Measurements from ENCODE around the gene EMC9. TPM values are rescaled to one million over a fixed set of nuclear protein-coding genes. Genes with fewer than 3 reads are reported as not detected.

The EMC9 gene
- total and polyA plus RNA-seq, 10 of the 15 experiments (the other 5 are each of a cell fraction or from before 2014, with no cell fraction given), result 15.3 to 60.5 (median 30.3) TPM

GRCh38 chr14:24093207-24093900, 48.0 kb downstream of the EMC9 start:
- 0 out of 2 replicates have a peak, but pooled peaks have one; percentile 6 for TF ChIP-seq POLR2AphosphoS5 (IDR thresholded peaks at IDR 0.05; ENCODE audit: low read length)
- TF ChIP-seq NFXL1 (IDR thresholded peaks at IDR 0.05; ENCODE audit: borderline replicate concordance), result no peak
- no peak for TF ChIP-seq IKZF2 (IDR thresholded peaks at IDR 0.05)
- Histone ChIP-seq H3K79me2 (ENCODE audit: control insufficient read depth, insufficient read depth, low read length) (peaks cover 24% of the 10 kb centered on the region), H3K27me3 (replicated peaks in 1 of 2; ENCODE audit: control insufficient read depth in 2 of 2, insufficient read depth in 2 of 2, low read length in 1 of 2) (no peaks in the 10 kb centered on the region), H3K9me3 (replicated peaks; ENCODE audit: control insufficient read depth, insufficient read depth, low read length) (no peaks in the 10 kb centered on the region), H3K4me2 (ENCODE audit: control insufficient read depth, insufficient read depth) (peak overlapping the region; percentile 64), H4K20me1 (ENCODE audit: control insufficient read depth, insufficient read depth) (no peaks in the 10 kb centered on the region), H3K27ac (ENCODE audit: control insufficient read depth, insufficient read depth) (peak overlapping the region; percentile 30; the same call in 1 of the 2 replicates), H3K4me3 (peak overlapping the region; percentile 98; the same call in 1 of the 2 replicates), H2AFZ (ENCODE audit: control insufficient read depth, low read depth, low read length) (no peak overlapping the region; the same call in 1 of the 2 replicates), H3K4me1 (ENCODE audit: control insufficient read depth, insufficient read depth, low read length) (0 out of 2 replicates have a peak, but pooled peaks cover 3% of the 10 kb centered on the region), H3K36me3 (ENCODE audit: control insufficient read depth in 2 of 2, insufficient read depth in 2 of 2, low read length in 1 of 2) (peaks cover 0 to 2% of the 10 kb centered on the region in 2 experiments; a peak in 2 of 4 replicates), H3K9ac (ENCODE audit: control insufficient read depth, insufficient read depth, low read length) (0 out of 2 replicates have a peak overlapping the region, but pooled peaks have one; percentile 100)
- BruUV-seq (replicated peaks), result no TSS peak
- intact Hi-C loops (cut with micrococcal nuclease; ENCODE audit: unreplicated experiment), result loop anchor here (5.0 kb wide), 1 partner anchor 204 kb away; the partner anchor contains the start of genes DHRS1 and NOP9
- RAD21 ChIA-PET (ENCODE audit: unreplicated experiment), result interaction anchor here (0.6 to 9.1 kb wide), 16 partner anchors 12 to 936 kb away, joined by 3 to 153 read pairs (median 9); partner anchors contain the start of genes DCAF11, IPO4, IRF9 and MDP1
- CTCF ChIA-PET, result interaction anchor here (0.9 to 11.2 kb wide), 20 partner anchors 12 to 504 kb away, joined by 3 to 294 read pairs (median 6); partner anchors contain the start of genes CARMIL3, DCAF11, IRF9 and LTB4R2
- FAIRE-seq (no peak), DNase-seq (ENCODE audit: low read depth, low spot score) (no peak), ATAC-seq (no peak)
- in situ Hi-C loops (cut with MboI), result loop anchor here (5.0 kb wide), 2 partner anchors 36 to 116 kb away; no protein-coding TSS in a partner anchor
- 84% methylated on average over 18 of the region's 19 CpGs for WGBS (ENCODE audit: insufficient coverage, insufficient replicate concordance, low lambda C conversion rate, missing lambda C conversion rate)
- POLR2A ChIA-PET, result interaction anchor here (0.6 to 6.8 kb wide), 19 partner anchors 9 to 1613 kb away, joined by 3 to 90 read pairs (median 5); partner anchors contain the start of genes CARMIL3, CPNE6, DCAF11 and IRF9
- SMC1A ChIA-PET (ENCODE audit: uncharacterized antibody, unreplicated experiment), result interaction anchor here (1.0 to 9.2 kb wide), 10 partner anchors 13 to 150 kb away, joined by 3 to 195 read pairs (median 24); partner anchors contain the start of genes DCAF11, IRF9, NRL and PSME2
